22Rv1 (cell line): Measurements from ENCODE around the gene WWOX.

Source experiments
- ZFX ChIP-seq: fragments of 450-650 bp; IDR thresholded peaks from 2 replicates; pipeline ENCODE4 v1.6.1; 2017; ENCODE audit warnings: antibody characterized with exemption, borderline replicate concordance
- TF ChIP-seq, protein P1 (sequence below): fragments of 450-650 bp; IDR thresholded peaks from 2 replicates; pipeline ENCODE4 v1.5.1; 2017; ENCODE audit warnings: mild to moderate bottlenecking

DNA sequence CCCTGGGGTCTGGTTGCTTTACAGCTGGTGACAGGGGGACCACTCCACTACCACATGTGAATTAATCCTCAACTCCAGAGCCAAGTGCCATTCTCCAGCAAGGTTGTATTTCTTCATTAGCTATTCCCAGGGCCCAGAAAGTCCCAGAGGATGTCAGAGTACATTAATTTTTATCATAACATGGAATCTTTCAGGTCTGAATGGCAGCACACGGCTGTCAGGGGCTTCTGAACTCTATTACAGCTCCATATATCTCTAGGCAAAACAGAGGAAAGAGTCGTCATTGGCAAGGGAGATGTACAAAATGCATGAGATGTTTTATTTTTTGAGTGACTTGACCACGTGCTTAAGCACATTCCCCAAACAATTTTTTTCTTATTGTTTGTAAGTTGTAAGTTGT is 303.4 kb downstream of the WWOX start:
- TF ChIP-seq, protein P1, sequence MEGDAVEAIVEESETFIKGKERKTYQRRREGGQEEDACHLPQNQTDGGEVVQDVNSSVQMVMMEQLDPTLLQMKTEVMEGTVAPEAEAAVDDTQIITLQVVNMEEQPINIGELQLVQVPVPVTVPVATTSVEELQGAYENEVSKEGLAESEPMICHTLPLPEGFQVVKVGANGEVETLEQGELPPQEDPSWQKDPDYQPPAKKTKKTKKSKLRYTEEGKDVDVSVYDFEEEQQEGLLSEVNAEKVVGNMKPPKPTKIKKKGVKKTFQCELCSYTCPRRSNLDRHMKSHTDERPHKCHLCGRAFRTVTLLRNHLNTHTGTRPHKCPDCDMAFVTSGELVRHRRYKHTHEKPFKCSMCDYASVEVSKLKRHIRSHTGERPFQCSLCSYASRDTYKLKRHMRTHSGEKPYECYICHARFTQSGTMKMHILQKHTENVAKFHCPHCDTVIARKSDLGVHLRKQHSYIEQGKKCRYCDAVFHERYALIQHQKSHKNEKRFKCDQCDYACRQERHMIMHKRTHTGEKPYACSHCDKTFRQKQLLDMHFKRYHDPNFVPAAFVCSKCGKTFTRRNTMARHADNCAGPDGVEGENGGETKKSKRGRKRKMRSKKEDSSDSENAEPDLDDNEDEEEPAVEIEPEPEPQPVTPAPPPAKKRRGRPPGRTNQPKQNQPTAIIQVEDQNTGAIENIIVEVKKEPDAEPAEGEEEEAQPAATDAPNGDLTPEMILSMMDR, result no peak
- TF ChIP-seq ZFX, result no peak
